ENCODE measurements around the gene DLK1. TPM values are rescaled to one million over a fixed set of nuclear protein-coding genes. Genes with fewer than 3 reads are reported as not detected.

DLK1 gene
- total RNA-seq, 2 experiments from 2014 or later = not detected

GRCh38 chr14:100688051-100688450, 38.6 kb upstream of the DLK1 start:
- POLR2A ChIA-PET = no interaction called here
- Mint-ChIP-seq H3K27me3 (no peaks in the 10 kb centered on the region), H3K9me3 (no peaks in the 10 kb centered on the region), H3K36me3 (no peaks in the 10 kb centered on the region), H3K4me1 (no peaks in the 10 kb centered on the region), H3K4me3 (no peak overlapping the region), H3K27ac (no peak overlapping the region)
- ATAC-seq (ENCODE audit: low read depth) = no peak
- DNase-seq = no peak

GRCh38 chr14:100688598-100689461, 37.9 kb upstream of the DLK1 start:
- no peaks in the 10 kb centered on the region for H3K4me1 Mint-ChIP-seq
- POLR2A ChIA-PET = no interaction called here
- H3K9me3 Mint-ChIP-seq = no peaks in the 10 kb centered on the region
- no peak overlapping the region for H3K4me3 Mint-ChIP-seq
- ATAC-seq (ENCODE audit: low read depth) (no peak), DNase-seq (no peak)
- no peaks in the 10 kb centered on the region for H3K27me3 Mint-ChIP-seq
- H3K27ac Mint-ChIP-seq = no peak overlapping the region
- H3K36me3 Mint-ChIP-seq = no peaks in the 10 kb centered on the region

GRCh38 chr14:100690672-100691071, 36.0 kb upstream of the DLK1 start:
- H3K27me3 Mint-ChIP-seq = no peaks in the 10 kb centered on the region
- no peaks in the 10 kb centered on the region for H3K9me3 Mint-ChIP-seq
- no peak overlapping the region for H3K27ac Mint-ChIP-seq
- no peak for DNase-seq
- no peak for ATAC-seq (ENCODE audit: low read depth)
- no peak overlapping the region for H3K4me3 Mint-ChIP-seq
- POLR2A ChIA-PET = no interaction called here
- no peaks in the 10 kb centered on the region for H3K36me3 Mint-ChIP-seq
- no peaks in the 10 kb centered on the region for H3K4me1 Mint-ChIP-seq

GRCh38 chr14:100691395-100692056, 35.2 kb upstream of the DLK1 start:
- Mint-ChIP-seq H3K27ac (no peak overlapping the region), H3K4me1 (no peaks in the 10 kb centered on the region), H3K27me3 (no peaks in the 10 kb centered on the region), H3K9me3 (no peaks in the 10 kb centered on the region), H3K4me3 (no peak overlapping the region), H3K36me3 (no peaks in the 10 kb centered on the region)
- no peak for ATAC-seq (ENCODE audit: low read depth)
- POLR2A ChIA-PET = no interaction called here
- DNase-seq = no peak

- Mint-ChIP-seq H3K9me3 (no peaks in the 10 kb centered on the region), H3K4me3 (no peak overlapping the region), H3K27ac (no peak overlapping the region), H3K4me1 (no peaks in the 10 kb centered on the region), H3K36me3 (no peaks in the 10 kb centered on the region), H3K27me3 (no peaks in the 10 kb centered on the region)
- ATAC-seq (ENCODE audit: low read depth) (no peak), DNase-seq (no peak)
- POLR2A ChIA-PET = no interaction called here
These were observed 34.4 kb upstream of the DLK1 start for GRCh38 chr14:100692256-100692655.

- DNase-seq = no peak
- H3K9me3 Mint-ChIP-seq = no peaks in the 10 kb centered on the region
- POLR2A ChIA-PET = no interaction called here
- H3K27ac Mint-ChIP-seq = no peak overlapping the region
- ATAC-seq (ENCODE audit: low read depth) = no peak
- H3K4me1 Mint-ChIP-seq = no peaks in the 10 kb centered on the region
- no peak overlapping the region for H3K4me3 Mint-ChIP-seq
- H3K36me3 Mint-ChIP-seq = no peaks in the 10 kb centered on the region
- H3K27me3 Mint-ChIP-seq = no peaks in the 10 kb centered on the region
These were observed 33.7 kb upstream of the DLK1 start for GRCh38 chr14:100692859-100693558.

GRCh38 chr14:100693877-100694578, 32.7 kb upstream of the DLK1 start:
- DNase-seq (no peak), ATAC-seq (ENCODE audit: low read depth) (no peak)
- Mint-ChIP-seq H3K36me3 (no peaks in the 10 kb centered on the region), H3K27me3 (no peaks in the 10 kb centered on the region), H3K4me1 (no peaks in the 10 kb centered on the region), H3K4me3 (no peak overlapping the region), H3K27ac (no peak overlapping the region), H3K9me3 (no peaks in the 10 kb centered on the region)
- POLR2A ChIA-PET = no interaction called here

GRCh38 chr14:100694579-100695422, 31.9 kb upstream of the DLK1 start:
- DNase-seq (no peak), ATAC-seq (ENCODE audit: low read depth) (no peak)
- Mint-ChIP-seq H3K9me3 (no peaks in the 10 kb centered on the region), H3K36me3 (no peaks in the 10 kb centered on the region), H3K27me3 (no peaks in the 10 kb centered on the region), H3K4me3 (no peak overlapping the region), H3K4me1 (no peaks in the 10 kb centered on the region), H3K27ac (no peak overlapping the region)
- POLR2A ChIA-PET = no interaction called here

- no peak overlapping the region for H3K4me3 Mint-ChIP-seq
- no peak for DNase-seq
- H3K36me3 Mint-ChIP-seq = no peaks in the 10 kb centered on the region
- no peak overlapping the region for H3K27ac Mint-ChIP-seq
- ATAC-seq (ENCODE audit: low read depth) = no peak
- H3K4me1 Mint-ChIP-seq = no peaks in the 10 kb centered on the region
- no peaks in the 10 kb centered on the region for H3K9me3 Mint-ChIP-seq
- H3K27me3 Mint-ChIP-seq = no peaks in the 10 kb centered on the region
- POLR2A ChIA-PET = no interaction called here
These were observed 31.3 kb upstream of the DLK1 start for GRCh38 chr14:100695423-100695738.

- Mint-ChIP-seq H3K27me3 (no peaks in the 10 kb centered on the region), H3K36me3 (no peaks in the 10 kb centered on the region), H3K4me1 (no peaks in the 10 kb centered on the region), H3K4me3 (no peak overlapping the region), H3K27ac (no peak overlapping the region), H3K9me3 (no peaks in the 10 kb centered on the region)
- no peak for ATAC-seq (ENCODE audit: low read depth)
- no peak for DNase-seq
- POLR2A ChIA-PET = no interaction called here
These were observed 30.7 kb upstream of the DLK1 start for GRCh38 chr14:100696008-100696407.

GRCh38 chr14:100696590-100696989, 30.1 kb upstream of the DLK1 start:
- no peak overlapping the region for H3K4me3 Mint-ChIP-seq
- H3K36me3 Mint-ChIP-seq = no peaks in the 10 kb centered on the region
- H3K27ac Mint-ChIP-seq = no peak overlapping the region
- H3K9me3 Mint-ChIP-seq = no peaks in the 10 kb centered on the region
- no peaks in the 10 kb centered on the region for H3K27me3 Mint-ChIP-seq
- DNase-seq = no peak
- no peaks in the 10 kb centered on the region for H3K4me1 Mint-ChIP-seq
- ATAC-seq (ENCODE audit: low read depth) = no peak
- POLR2A ChIA-PET = no interaction called here

- H3K27me3 Mint-ChIP-seq = no peaks in the 10 kb centered on the region
- no peaks in the 10 kb centered on the region for H3K4me1 Mint-ChIP-seq
- no peaks in the 10 kb centered on the region for H3K9me3 Mint-ChIP-seq
- POLR2A ChIA-PET = no interaction called here
- H3K4me3 Mint-ChIP-seq = no peak overlapping the region
- no peak overlapping the region for H3K27ac Mint-ChIP-seq
- ATAC-seq (ENCODE audit: low read depth) (no peak), DNase-seq (no peak)
- no peaks in the 10 kb centered on the region for H3K36me3 Mint-ChIP-seq
These were observed 28.6 kb upstream of the DLK1 start for GRCh38 chr14:100698066-100698465.

Data from activated naive CD8-positive, alpha-beta T cell treated with anti-CD3 and anti-CD28 coated beads, Interleukin-2, amount 10 ng/mL, durations not matched to agents 7 days and 5 days (primary cell).